NCI-H2029 (cell line): Measurements from ENCODE around the gene FAHD1.

ENCODE experiments used
- DNase-seq: peaks from one replicate; lab custom pipeline; 2025; lab: John Stamatoyannopoulos, UW

Gene FAHD1

DNA sequence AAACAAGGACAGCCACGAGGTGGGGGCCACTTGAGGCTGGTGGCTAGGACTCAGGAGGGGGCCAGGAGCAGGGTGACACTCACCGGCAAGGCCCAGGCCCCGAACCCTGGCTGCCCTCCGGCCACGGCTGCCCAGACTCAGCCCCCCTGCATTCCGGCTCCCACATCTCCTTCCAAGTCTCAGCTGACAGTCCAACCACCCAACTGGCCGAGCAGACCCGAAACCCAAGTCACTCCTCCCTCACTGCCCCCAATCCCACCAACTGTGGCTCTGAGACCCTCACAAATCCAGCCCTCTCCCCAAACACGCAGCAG is 9.8 kb upstream of the FAHD1 start:
- DNase-seq, result no peak

GRCh38 chr16:1817716-1818115 is 9.3 kb upstream of the FAHD1 start:
- DNase-seq, result no peak

- DNase-seq, result no peak
Measured at GRCh38 chr16:1818204-1818872, 8.7 kb upstream of the FAHD1 start.

GRCh38 chr16:1818873-1819525 is 8.0 kb upstream of the FAHD1 start:
- no peak for DNase-seq

- no peak for DNase-seq
Measured at GRCh38 chr16:1819611-1820010, 7.4 kb upstream of the FAHD1 start.

- DNase-seq, result no peak
Measured at GRCh38 chr16:1820096-1820945, 6.7 kb upstream of the FAHD1 start.

DNA sequence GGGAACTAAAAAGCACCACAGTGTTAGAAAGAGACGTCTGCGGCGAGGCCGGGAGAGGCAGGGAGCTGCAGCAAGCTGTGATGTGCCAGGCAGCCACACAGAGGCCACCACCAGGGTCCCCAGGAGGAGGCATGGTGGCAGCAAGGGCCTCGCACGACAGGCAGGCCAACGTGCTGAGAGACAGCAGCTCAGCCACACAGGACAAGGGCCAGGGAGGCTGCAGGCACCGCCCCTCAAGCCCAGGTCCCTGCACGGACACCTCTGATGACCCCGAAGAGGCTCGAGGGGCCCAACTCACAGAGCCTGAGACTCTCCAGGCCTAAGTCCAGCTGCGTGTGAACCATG is 6.1 kb upstream of the FAHD1 start:
- DNase-seq, result no peak

- no peak for DNase-seq
Measured at GRCh38 chr16:1821861-1822611, 5.0 kb upstream of the FAHD1 start.

GRCh38 chr16:1822801-1823200 is 4.2 kb upstream of the FAHD1 start:
- DNase-seq, result no peak

- no peak for DNase-seq
Measured at GRCh38 chr16:1823821-1824220, 3.2 kb upstream of the FAHD1 start.

DNA sequence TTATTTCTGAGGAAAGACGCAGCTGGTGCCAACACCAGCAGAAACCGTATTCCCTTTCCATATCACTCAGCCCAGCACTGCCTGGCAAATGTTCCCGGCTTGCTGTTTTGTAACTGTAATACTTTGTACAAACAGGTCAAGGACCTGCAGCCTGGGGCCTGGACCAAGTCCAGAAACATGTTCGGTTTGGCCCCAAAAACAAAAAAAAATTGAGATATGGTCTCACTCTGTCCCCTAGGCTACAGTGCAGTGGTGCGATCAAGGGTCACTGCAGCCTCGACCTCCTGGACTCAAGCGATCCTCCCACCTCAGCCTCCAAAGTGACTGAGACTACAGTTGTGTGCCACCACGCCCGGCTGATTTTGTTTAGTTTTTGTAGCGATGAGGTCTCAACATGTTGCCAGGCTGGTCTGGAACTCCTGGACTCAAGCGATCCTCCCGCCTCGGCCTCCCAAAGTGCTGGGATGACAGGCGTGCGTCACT is 1.6 kb upstream of the FAHD1 start:
- no peak for DNase-seq

DNA sequence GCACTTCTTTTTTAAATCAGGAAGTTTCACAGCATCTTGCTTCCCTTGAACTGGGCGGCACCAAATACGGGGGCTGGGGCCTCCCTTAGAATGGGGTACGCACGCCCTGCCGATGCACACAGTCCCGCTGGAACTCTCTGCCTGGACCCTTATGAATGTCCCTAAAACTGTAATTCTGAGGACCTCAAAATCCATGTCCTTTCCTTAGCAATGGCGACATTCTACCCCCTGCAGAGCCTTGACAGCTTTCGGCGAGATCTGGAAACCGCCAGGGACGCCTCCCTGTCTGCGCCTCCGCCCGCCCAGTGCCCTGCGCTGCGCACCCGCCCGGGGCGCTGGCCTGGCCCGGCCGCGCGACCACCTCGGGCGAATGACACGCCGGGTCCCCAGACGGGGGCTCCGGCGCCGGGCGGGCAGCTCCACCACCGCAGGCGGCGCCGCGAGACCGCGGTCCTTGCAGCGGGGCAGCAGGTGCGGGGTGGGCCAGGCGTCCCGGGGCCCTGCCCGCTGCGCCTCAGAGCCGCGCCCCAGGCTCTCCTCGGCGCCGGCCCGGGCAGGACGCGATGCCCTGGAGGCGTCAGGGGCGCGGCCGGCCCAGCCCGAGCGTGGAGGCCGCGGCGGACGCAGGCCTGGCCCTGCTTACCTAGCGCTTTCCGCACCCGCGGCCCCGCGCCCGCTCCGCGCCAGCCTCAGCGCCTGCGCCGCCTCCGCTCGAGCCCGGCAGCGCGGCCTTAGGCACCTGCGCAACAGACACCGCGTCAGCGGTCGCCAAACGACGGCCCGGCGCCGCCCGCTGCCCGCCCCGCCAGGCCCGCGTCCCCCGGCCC is 929 bp upstream of the FAHD1 start:
- no peak for DNase-seq

DNA sequence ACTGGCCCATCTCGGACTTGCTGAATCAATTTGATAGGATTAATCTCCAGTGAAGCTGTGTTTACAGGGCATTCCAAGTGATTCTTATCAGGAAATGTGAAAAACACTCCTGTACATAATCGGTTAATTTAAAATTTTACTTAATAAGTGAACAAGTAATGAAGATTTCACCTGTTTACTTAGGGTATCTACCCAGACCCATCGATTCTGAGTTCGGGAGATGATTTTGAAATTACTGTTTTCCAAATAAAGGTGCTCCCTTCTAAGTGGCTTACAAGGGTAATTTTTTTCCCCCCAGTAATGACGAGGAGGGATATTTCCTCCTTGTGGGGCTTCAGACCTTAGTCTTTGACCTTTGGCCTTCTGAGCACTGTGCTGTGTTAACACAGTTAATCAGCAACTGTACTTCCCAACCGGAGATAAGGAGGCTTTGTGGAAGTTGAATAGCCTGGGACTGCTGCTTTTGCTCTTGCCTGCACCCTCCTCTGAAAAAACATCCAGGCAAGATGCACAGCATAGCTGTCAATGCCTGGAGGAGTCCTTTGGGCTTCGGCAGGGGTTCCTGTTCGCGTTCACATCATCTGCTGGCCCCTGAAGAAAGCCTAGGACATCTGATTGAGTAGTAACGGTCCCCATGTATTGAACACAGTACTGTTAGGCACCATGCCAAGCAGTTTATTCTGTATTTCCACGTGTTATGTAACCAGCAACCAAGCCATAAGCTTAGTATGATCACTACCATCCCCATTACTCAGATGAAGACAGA is 1.8 kb downstream of the FAHD1 start:
- DNase-seq, result no peak

DNA sequence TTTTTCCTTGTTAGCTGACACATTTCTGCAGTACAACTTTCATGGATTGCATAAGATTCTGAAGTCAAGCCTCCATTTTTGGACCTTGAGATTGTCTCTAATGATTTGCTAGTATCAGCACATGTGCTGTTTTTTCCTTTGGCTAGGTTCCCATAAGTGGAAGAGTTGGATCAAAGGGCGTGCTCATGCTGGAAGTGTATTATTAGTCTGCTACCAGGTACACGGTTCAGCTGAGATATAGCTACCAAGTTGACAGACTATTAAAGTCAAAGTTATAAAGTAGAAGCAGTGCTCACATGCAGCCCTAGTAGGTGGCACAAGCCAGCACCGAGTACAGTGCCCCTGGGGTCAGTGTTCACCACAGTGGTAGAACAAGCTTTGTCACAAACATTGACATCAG is 3.2 kb downstream of the FAHD1 start:
- no peak for DNase-seq

DNA sequence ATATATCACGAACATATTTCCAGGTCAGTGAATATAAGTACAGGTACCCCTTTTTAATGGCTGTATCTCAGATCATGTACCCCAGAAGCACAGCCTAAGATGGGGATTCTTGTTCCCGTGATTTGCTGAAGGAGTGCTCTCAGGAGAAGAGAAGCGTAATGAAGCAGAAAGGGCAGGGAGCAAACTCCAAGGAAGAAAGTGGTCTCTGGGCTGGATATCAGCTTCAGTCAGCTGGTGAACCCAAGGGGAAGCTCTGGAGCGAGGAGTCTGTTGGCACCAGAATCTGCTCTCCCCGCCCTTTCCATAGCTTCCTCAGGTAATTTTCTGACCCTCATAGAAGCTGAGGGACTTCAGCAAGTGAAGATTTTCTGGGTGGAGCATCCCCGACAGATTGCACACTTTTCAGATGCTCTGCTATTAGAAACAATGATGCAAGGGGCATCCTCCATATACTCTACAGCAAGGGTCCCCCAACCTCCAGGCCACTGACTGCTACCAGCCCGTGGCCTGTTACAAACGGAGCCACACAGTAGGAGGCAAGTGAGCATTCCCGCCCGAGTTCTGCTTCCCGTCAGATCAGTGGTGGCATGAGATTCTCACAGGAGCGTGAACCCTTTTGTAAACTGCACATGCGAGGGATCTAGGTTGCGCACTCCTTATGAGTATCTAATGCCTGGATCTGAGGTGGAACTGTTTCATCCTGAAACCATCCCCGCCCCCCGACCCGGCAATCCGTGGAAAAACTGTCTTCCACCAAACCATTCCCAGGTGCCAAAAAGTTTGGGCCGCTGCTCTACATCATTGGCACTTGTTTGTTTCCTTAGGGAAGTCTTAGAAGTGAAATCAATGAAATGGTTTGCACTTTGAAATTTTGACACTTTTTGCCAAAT is 4.4 kb downstream of the FAHD1 start:
- no peak for DNase-seq

DNA sequence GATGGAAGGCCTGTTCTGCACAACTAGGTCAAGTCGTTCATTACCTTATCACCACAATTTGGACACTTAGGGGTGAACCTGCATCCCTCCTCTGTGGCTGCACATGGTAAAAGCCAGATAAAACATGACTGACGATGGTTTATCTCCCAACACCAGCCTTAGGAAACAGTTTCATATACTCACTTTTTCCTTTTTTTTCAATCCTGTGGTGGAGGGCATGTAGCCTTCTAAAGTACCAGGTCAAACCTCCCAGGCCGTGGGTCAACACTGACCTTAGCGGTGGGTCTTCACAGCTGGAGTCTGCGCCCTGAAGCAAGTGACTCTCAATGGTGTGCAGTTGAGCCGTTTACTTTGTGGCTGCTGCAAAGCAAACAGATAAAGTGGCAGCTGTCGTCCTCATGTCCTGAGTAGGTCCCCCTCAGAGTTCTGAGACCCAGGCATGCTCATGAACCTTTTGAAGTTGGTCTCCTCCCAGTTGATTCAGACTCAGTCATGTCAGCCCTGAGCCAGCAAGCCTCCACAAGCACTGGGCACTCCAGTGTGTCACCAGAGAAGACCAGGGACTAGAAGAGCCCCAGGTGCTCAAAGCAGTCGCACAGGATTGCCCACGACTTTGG is 5.9 kb downstream of the FAHD1 start:
- DNase-seq, result no peak

GRCh38 chr16:1834096-1834495 is 7.1 kb downstream of the FAHD1 start:
- DNase-seq, result no peak

DNA sequence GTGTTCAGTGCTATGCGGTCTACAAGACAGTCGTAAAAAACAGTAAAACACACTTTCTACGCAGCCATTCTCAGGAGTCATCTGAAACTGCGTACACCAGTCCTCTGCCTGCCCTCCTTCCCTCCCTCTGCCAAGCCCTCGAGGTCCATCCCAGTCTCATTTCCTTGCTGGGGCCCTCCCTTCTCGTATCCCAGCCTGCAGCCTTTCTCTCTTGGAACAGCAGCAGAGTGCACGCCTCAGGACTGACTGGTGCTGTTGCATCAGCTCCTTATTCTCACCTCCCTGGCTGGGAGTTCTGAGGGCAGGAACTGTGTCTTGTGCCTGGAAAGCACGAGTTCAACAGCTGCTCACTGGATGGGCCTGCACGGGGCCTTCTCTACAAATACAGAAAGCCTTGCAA is 12.5 kb downstream of the FAHD1 start:
- no peak for DNase-seq

- no peak for DNase-seq
Measured at GRCh38 chr16:1845985-1846384, 19.0 kb downstream of the FAHD1 start.
